GM21786 (cell line): ENCODE results near the gene VTI1A.
"Not testable (repeated sequence)": the region's sequence is repeated elsewhere in the genome, so short reads cannot be mapped to it uniquely, and the experiment has no call there.

Experiments used
- ATAC-seq: cut with Tn5 transposase; IDR thresholded peaks from one replicate; pipeline ENCODE4 v1.9.1; 2021; ENCODE audit not compliant: unreplicated experiment

Gene VTI1A

DNA sequence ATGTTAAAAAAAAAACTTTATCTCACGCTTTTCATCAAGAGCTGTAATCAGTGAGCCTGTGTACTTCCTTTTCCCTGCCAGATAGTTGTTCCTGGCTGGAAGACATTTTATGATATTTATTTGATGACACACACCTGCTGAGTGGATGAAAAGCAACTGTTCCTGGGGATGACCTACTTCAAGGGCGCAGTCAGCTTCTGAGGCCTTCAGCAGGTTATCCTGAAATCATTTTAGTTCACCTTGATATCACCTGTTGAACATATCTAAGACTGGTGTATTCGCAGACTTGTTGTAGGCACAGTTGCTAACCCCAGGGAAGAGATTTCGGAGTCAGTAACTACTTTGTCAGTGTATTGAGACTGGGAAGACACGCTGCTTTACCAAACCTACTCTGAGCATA lies 268.6 kb downstream of the VTI1A start:
- ATAC-seq, result no peak

- ATAC-seq, result no peak
Measured at GRCh38 chr10:112716076-112716475, 269.1 kb downstream of the VTI1A start.

DNA sequence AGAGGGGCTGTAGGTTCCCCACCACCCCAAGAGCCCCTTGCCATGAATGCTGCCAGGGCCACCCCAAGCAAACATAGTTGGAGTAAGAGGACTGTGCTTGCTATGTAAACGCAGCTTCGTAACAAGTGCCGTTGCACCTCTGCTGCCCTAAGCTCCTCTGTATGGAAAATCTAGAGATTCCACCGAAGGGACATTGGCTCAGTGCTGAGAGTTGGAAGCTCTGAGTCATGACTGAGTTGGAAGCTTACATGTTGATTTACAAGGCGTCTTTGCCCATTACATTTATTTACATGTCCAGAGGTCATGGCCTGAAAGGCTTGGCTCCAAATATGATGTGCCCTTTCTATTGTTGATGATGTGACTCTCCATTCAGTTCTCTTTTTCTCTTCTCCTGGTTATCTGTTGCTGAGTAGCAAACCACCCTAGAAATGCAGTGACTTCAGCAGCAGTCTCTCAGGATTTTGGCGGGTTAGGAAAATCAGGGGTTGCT lies 270.0 kb downstream of the VTI1A start:
- ATAC-seq, result no peak

- no peak for ATAC-seq
Measured at GRCh38 chr10:112720178-112720577, 273.2 kb downstream of the VTI1A start.

GRCh38 chr10:112721080-112721698 lies 274.2 kb downstream of the VTI1A start:
- ATAC-seq, result peak; percentile 62

DNA sequence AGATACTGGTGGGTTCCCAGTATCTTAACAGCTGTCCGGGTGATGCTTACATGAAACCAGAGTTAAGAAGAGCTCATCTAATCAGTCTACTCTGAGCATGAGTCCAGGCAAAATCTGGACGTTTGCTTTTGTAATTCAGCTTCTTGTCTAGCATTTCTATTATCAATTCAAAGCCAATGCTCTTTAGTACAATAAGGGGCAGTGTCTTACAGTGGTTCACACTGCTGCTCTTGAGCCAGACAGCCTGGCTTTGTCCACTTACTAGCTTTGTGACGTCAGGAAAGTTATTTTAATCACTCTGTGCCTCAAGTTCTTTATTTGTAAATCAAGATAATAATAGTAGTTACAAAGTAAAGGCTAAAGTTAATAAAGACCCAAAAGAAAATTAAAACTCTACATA lies 275.7 kb downstream of the VTI1A start:
- ATAC-seq, result no peak

- no peak for ATAC-seq
Measured at GRCh38 chr10:112723876-112724275, 276.9 kb downstream of the VTI1A start.

GRCh38 chr10:112724404-112724991 lies 277.5 kb downstream of the VTI1A start:
- ATAC-seq, result no peak

- no peak for ATAC-seq
Measured at GRCh38 chr10:112728118-112728883, 281.3 kb downstream of the VTI1A start.

DNA sequence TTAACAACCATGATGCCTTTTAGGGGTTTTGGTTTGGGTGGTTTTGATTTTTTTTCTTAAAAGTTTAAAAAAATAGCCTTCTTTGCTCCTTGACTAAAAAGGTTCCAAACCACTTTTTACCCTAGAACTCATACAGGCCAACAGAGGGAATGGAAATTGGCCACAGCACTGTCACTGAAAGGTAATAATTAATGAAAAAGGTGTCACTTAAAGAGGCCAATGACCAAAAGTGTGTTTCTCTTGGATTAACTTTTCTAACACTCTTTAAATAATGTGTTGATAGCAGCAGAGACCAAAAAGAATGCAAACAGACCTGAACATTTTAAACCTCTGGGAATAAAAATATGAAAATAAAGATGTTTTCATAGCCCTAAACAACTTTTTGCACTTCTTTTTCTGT lies 282.0 kb downstream of the VTI1A start:
- no peak for ATAC-seq

- not testable (repeated sequence) for ATAC-seq
Measured at GRCh38 chr10:112731450-112731849, 284.4 kb downstream of the VTI1A start.

DNA sequence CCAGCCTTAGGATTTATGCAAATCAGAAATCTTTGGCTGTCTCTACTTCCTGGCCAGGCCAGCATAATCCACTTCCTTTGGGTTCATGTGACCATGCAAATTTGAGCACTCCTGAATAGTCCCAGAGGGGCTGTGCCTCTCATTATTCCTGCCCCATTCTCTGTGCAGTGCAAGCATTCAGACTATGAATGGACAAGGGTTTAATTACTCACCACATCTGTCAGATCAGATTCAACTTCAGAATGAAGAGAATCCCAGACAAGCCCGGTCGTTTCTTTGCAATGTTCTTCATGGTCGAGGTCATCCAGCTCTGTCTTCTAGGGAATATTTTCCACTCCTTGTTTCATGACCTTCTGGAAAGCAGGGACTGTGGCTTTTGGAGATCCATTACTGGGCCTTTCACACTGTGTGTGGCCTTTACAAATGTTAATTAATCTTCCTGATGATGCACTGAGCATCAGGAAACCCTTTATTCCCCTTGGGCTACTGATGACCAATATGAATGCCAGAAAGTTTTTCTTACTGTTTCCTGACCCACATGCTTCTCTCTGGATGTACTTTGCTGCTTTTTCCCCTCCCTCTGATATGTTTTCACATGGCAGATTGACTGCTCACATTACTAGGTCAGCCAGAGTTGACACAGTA lies 285.4 kb downstream of the VTI1A start:
- ATAC-seq, result peak; percentile 53

GRCh38 chr10:112735041-112735695 lies 288.2 kb downstream of the VTI1A start:
- ATAC-seq, result no peak

- ATAC-seq, result no peak
Measured at GRCh38 chr10:112738606-112739591, 291.9 kb downstream of the VTI1A start.

- ATAC-seq, result no peak
Measured at GRCh38 chr10:112739592-112740353, 292.8 kb downstream of the VTI1A start.

GRCh38 chr10:112741830-112742402 lies 294.9 kb downstream of the VTI1A start:
- no peak for ATAC-seq

DNA sequence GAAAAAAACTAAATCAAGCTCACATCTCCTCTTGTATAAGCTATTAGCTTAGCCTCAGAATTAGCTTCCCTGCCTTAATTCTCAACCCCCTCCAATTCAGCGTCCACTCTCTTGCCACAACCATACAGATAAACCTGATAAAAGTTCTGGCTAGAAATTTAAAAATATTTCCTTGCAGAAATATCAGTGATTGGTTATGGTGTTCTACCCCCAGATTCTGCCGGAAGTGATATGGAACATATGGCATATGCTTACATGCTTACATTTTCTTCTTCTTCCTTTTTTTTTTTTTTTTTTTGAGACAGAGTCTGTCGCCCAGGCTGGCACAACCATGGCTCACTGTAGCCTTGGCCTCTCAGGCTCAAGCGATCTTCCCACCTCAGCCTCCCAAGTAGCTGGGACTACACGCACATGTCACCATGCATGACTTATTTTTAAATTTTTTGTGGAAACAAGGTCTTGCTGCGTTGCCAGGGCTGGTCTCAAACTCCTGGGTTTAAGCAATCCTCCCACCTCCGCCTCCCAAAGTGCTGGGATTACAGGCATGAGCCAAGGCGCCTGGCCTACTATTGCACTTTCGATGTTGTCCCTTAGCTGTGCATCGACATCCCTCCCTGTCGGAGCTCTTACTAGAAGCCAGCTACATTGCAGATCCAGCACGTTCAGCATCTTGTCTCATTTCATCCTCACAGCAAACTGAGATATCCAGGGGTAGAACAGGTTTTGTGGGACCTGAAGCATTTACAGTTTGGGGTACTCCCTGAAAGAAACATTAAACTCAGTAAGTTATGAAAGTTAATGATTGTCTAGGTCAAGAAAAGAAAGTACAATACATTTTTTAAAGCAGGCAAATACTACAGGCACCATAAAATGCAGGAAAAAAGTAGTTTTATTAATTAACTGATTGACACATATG lies 297.4 kb downstream of the VTI1A start:
- no peak for ATAC-seq

DNA sequence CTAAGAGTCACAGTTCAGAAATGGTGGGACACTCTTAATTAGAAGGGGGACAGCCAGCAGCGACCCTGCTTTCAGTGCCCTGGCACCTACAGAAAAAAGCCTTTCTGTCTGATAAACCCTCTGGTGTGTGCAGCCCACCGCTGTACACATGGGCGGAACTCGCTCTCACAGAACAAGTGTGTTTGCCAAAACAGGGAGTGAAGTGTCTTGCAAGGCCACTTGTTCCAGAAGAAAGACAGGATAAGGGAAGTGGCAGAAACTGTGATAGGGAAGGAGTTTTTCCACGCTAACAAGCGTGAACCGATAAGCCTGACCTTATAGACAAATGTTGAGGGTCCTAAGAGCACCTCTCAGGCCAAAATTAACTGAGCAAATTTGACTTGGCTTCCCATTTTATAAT lies 299.3 kb downstream of the VTI1A start:
- ATAC-seq, result no peak
